NB4 (cell line): ENCODE results near the gene FIP1L1.
"Not testable (repeated sequence)": the region's sequence is repeated elsewhere in the genome, so short reads cannot be mapped to it uniquely, and the experiment has no call there.

Source experiments
- DNase-seq: peaks from one replicate; pipeline ENCODE4 v3.0.0; 2010; ENCODE audit warnings: low read depth
- H3K4me3 ChIP-seq: one replicate; pipeline ENCODE4 v1.5.1; 2011; ENCODE audit warnings: mild to moderate bottlenecking, low read depth, low read length, moderate library complexity
- MYC ChIP-seq: IDR thresholded peaks from 2 replicates; pipeline ENCODE4 v1.6.1; 2011; ENCODE audit warnings: low read depth, low read length
- POLR2A ChIP-seq: IDR thresholded peaks from 2 replicates; pipeline ENCODE4 v1.6.1; 2011; ENCODE audit warnings: mild to moderate bottlenecking; ENCODE audit not compliant: insufficient read length; ENCODE audit errors: extremely low read depth
- TF ChIP-seq, protein P1 (sequence below): IDR thresholded peaks from 2 replicates; pipeline ENCODE4 v1.6.1; 2011; ENCODE audit warnings: low read depth, low read length
- TF ChIP-seq, protein P2 (sequence below): IDR thresholded peaks from one replicate; pipeline ENCODE4 v1.5.1; 2012; ENCODE audit warnings: low read depth, low read length

The FIP1L1 gene

GRCh38 chr4:53459548-53459947, 82.1 kb downstream of the FIP1L1 start:
- TF ChIP-seq POLR2A = no peak
- no peak overlapping the region for H3K4me3 ChIP-seq
- DNase-seq = no peak

DNA sequence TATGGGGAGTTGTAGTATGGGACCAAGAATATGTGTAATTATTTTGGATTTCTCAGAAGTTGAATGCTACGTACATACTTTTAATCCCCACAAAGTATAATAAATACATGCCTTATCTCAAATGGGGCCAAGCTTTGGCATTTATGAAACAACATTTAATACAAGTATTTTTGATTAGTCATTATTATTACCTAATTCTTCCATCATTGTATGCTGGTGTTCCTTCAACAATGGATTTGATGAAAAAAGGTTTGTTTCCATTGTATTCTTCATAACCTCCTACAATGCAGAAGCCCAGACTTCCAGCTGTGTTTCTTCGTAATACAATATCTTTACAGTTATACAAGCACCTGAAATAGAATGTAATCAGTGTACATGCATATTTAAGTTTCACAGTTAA, 83.8 kb downstream of the FIP1L1 start:
- TF ChIP-seq POLR2A = no peak
- TF ChIP-seq, protein P1, sequence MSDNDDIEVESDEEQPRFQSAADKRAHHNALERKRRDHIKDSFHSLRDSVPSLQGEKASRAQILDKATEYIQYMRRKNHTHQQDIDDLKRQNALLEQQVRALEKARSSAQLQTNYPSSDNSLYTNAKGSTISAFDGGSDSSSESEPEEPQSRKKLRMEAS = no peak
- no peak for TF ChIP-seq MYC
- TF ChIP-seq, protein P2, sequence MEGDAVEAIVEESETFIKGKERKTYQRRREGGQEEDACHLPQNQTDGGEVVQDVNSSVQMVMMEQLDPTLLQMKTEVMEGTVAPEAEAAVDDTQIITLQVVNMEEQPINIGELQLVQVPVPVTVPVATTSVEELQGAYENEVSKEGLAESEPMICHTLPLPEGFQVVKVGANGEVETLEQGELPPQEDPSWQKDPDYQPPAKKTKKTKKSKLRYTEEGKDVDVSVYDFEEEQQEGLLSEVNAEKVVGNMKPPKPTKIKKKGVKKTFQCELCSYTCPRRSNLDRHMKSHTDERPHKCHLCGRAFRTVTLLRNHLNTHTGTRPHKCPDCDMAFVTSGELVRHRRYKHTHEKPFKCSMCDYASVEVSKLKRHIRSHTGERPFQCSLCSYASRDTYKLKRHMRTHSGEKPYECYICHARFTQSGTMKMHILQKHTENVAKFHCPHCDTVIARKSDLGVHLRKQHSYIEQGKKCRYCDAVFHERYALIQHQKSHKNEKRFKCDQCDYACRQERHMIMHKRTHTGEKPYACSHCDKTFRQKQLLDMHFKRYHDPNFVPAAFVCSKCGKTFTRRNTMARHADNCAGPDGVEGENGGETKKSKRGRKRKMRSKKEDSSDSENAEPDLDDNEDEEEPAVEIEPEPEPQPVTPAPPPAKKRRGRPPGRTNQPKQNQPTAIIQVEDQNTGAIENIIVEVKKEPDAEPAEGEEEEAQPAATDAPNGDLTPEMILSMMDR = no peak
- no peak overlapping the region for H3K4me3 ChIP-seq
- no peak for DNase-seq

DNA sequence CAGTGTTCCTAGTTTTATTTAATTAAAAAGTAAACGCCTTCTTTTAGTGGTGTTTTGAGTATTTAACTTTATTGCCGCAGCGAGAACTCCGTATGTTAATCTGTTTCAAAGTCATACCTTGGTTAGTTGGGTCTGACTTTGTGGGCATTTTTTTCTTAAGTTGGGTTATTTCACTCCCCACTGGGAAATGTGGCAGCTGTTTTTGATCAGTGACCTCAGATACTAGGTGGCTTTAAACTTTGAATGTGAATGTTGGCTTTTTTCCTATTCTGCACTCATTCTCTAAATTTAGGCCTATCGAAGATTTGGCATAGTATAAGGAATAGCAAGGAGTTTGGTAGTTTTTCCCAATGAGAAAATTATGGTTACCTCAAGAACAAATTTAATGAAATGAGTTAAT, 85.9 kb downstream of the FIP1L1 start:
- no peak for DNase-seq
- TF ChIP-seq, protein P2 = no peak
- TF ChIP-seq, protein P1 = no peak
- TF ChIP-seq POLR2A (no peak), MYC (no peak)
- no peak overlapping the region for H3K4me3 ChIP-seq

- TF ChIP-seq, protein P1 = no peak
- TF ChIP-seq, protein P2 = no peak
- TF ChIP-seq POLR2A = no peak
- TF ChIP-seq MYC = no peak
- no peak for DNase-seq
- no peak overlapping the region for H3K4me3 ChIP-seq
These were observed 87.8 kb downstream of the FIP1L1 start for GRCh38 chr4:53465281-53465680.

- no peak overlapping the region for H3K4me3 ChIP-seq
- no peak for DNase-seq
- TF ChIP-seq, protein P1 = no peak
These were observed 88.5 kb downstream of the FIP1L1 start for GRCh38 chr4:53465891-53466290.

- not testable (repeated sequence) for DNase-seq
These were observed 89.1 kb downstream of the FIP1L1 start for GRCh38 chr4:53466576-53466975.

GRCh38 chr4:53476232-53477037, 99.0 kb downstream of the FIP1L1 start:
- H3K4me3 ChIP-seq = no peak overlapping the region
- TF ChIP-seq, protein P1 = no peak
- no peak for TF ChIP-seq MYC
- no peak for TF ChIP-seq POLR2A
- TF ChIP-seq, protein P2 = no peak
- no peak for DNase-seq

More at GRCh38 chr4:53466576-53466975, 89.1 kb downstream of the FIP1L1 start:
- not testable (repeated sequence) for H3K4me3 ChIP-seq
